Suppressor macrophage (primary cell): ENCODE measurements around the gene HPSE2.
"Not testable (repeated sequence)": the region's sequence is repeated elsewhere in the genome, so short reads cannot be mapped to it uniquely, and the experiment has no call there.

Source experiments
- DNase-seq, 4 experiments: peaks; one replicate each; pipeline ENCODE4 v3.0.0-alpha.2; 2020 to 2022

The HPSE2 gene

GRCh38 chr10:98916526-98917125, 319.0 kb downstream of the HPSE2 start:
- peak in 2 of 4 experiments; percentile 3 to 7 for DNase-seq

- no peak for DNase-seq
Observed at GRCh38 chr10:98915911-98916310, 319.7 kb downstream of the HPSE2 start.

- DNase-seq, result no peak
Observed at GRCh38 chr10:98910546-98910945, 325.1 kb downstream of the HPSE2 start.

- peak in 2 of 4 experiments; percentile 2 to 3 for DNase-seq
Observed at GRCh38 chr10:98910048-98910447, 325.6 kb downstream of the HPSE2 start.

GRCh38 chr10:98908868-98909267, 326.8 kb downstream of the HPSE2 start:
- DNase-seq, result no peak

GRCh38 chr10:98908247-98908646, 327.4 kb downstream of the HPSE2 start:
- not testable (repeated sequence) for DNase-seq

GRCh38 chr10:98901441-98902110, 334.1 kb downstream of the HPSE2 start:
- no peak for DNase-seq

GRCh38 chr10:98899018-98899417, 336.6 kb downstream of the HPSE2 start:
- no peak for DNase-seq

- no peak for DNase-seq
Observed at GRCh38 chr10:98892523-98892922, 343.1 kb downstream of the HPSE2 start.

- DNase-seq, result peak; percentile 31 to 89 (median 70)
Observed at GRCh38 chr10:98886686-98887085, 349.0 kb downstream of the HPSE2 start.

GRCh38 chr10:98885378-98885777, 350.3 kb downstream of the HPSE2 start:
- DNase-seq, result no peak

- DNase-seq, result no peak
Observed at GRCh38 chr10:98881789-98882188, 353.9 kb downstream of the HPSE2 start.

- no peak for DNase-seq
Observed at GRCh38 chr10:98880971-98881370, 354.7 kb downstream of the HPSE2 start.

- no peak for DNase-seq
Observed at GRCh38 chr10:98878921-98879320, 356.7 kb downstream of the HPSE2 start.

- DNase-seq, result no peak
Observed at GRCh38 chr10:98878418-98878817, 357.2 kb downstream of the HPSE2 start.

- no peak for DNase-seq
Observed at GRCh38 chr10:98861962-98862361, 373.7 kb downstream of the HPSE2 start.

- peak in 1 of 4 experiments; percentile 3 for DNase-seq
Observed at GRCh38 chr10:98858525-98858924, 377.1 kb downstream of the HPSE2 start.

- no peak for DNase-seq
Observed at GRCh38 chr10:98855403-98856189, 380.1 kb downstream of the HPSE2 start.

GRCh38 chr10:98852686-98853085, 383.0 kb downstream of the HPSE2 start:
- DNase-seq, result no peak

GRCh38 chr10:98848361-98848760, 387.3 kb downstream of the HPSE2 start:
- DNase-seq, result peak in 2 of 4 experiments; percentile 5 to 6

GRCh38 chr10:98846787-98847186, 388.9 kb downstream of the HPSE2 start:
- DNase-seq, result no peak

GRCh38 chr10:98833542-98833941, 402.1 kb downstream of the HPSE2 start:
- DNase-seq, result no peak

- no peak for DNase-seq
Observed at GRCh38 chr10:98832738-98833137, 402.9 kb downstream of the HPSE2 start.

- DNase-seq, result no peak
Observed at GRCh38 chr10:98832196-98832595, 403.5 kb downstream of the HPSE2 start.
